Measurements from ENCODE around the gene DGKG.

Gene DGKG

GRCh38 chr3:186108106-186108940 lies 253.7 kb downstream of the DGKG start:
- DNase-seq (ENCODE audit: low read depth in 1 of 2, low spot score in 1 of 2): peak; percentile 39 to 61
- Histone ChIP-seq H3K4me3 (replicated peaks; ENCODE audit: insufficient read depth, low read length) (peak overlapping the region; percentile 91), H3K27me3 (ENCODE audit: insufficient read depth, poor library complexity, severe bottlenecking) (no peaks in the 10 kb centered on the region), H3K27ac (replicated peaks) (peak overlapping the region; percentile 74)
- TF ChIP-seq CTCF (IDR thresholded peaks at IDR 0.05; ENCODE audit: insufficient read depth, low read length) (no peak), REST (IDR thresholded peaks at IDR 0.05; ENCODE audit: insufficient replicate concordance, low read depth) (no peak), SPI1 (IDR thresholded peaks at IDR 0.05; ENCODE audit: borderline replicate concordance, low read depth) (no peak), GABPA (IDR thresholded peaks at IDR 0.05; ENCODE audit: low read depth) (no peak), POLR2AphosphoS5 (IDR thresholded peaks at IDR 0.05; ENCODE audit: low read depth) (no peak)

- Histone ChIP-seq H3K4me3 (replicated peaks; ENCODE audit: insufficient read depth, low read length) (peak overlapping the region; percentile 91), H3K27ac (replicated peaks) (peak overlapping the region; percentile 74), H3K27me3 (ENCODE audit: insufficient read depth, poor library complexity, severe bottlenecking) (no peaks in the 10 kb centered on the region)
- TF ChIP-seq SPI1 (IDR thresholded peaks at IDR 0.05; ENCODE audit: borderline replicate concordance, low read depth): no peak
- TF ChIP-seq POLR2AphosphoS5 (IDR thresholded peaks at IDR 0.05; ENCODE audit: low read depth): no peak; the same call in 1 of the 2 replicates
- TF ChIP-seq GABPA (IDR thresholded peaks at IDR 0.05; ENCODE audit: low read depth): no peak
- no peak for TF ChIP-seq CTCF (IDR thresholded peaks at IDR 0.05; ENCODE audit: insufficient read depth, low read length)
- no peak for TF ChIP-seq REST (IDR thresholded peaks at IDR 0.05; ENCODE audit: insufficient replicate concordance, low read depth)
- DNase-seq (ENCODE audit: low read depth in 1 of 2, low spot score in 1 of 2): peak in 1 of 2 experiments; percentile 72
Measured at GRCh38 chr3:186107215-186108105, 254.6 kb downstream of the DGKG start.

- TF ChIP-seq GABPA (IDR thresholded peaks at IDR 0.05; ENCODE audit: low read depth) (no peak), REST (IDR thresholded peaks at IDR 0.05; ENCODE audit: insufficient replicate concordance, low read depth) (no peak), CTCF (IDR thresholded peaks at IDR 0.05; ENCODE audit: insufficient read depth, low read length) (no peak), POLR2AphosphoS5 (IDR thresholded peaks at IDR 0.05; ENCODE audit: low read depth) (no peak), SPI1 (IDR thresholded peaks at IDR 0.05; ENCODE audit: borderline replicate concordance, low read depth) (no peak)
- no peak overlapping the region for H3K27ac ChIP-seq (replicated peaks)
Measured at GRCh38 chr3:186105543-186105942, 256.5 kb downstream of the DGKG start.

More at GRCh38 chr3:186105543-186105942, 256.5 kb downstream of the DGKG start:
- no peaks in the 10 kb centered on the region for H3K27me3 ChIP-seq (ENCODE audit: insufficient read depth, poor library complexity, severe bottlenecking)
- no peak for DNase-seq (ENCODE audit: low read depth in 1 of 2, low spot score in 1 of 2)
- no peak overlapping the region for H3K4me3 ChIP-seq (replicated peaks; ENCODE audit: insufficient read depth, low read length)

Data from HL-60 (cell line).